ENCODE data around the gene PLG.
"Not testable (repeated sequence)": the region's sequence is repeated elsewhere in the genome, so short reads cannot be mapped to it uniquely, and the experiment has no call there.

PLG gene

GRCh38 chr6:160692369-160692959, 9.6 kb upstream of the PLG start:
- no peaks in the 10 kb centered on the region for H3K27me3 ChIP-seq (replicated peaks; ENCODE audit: insufficient read depth, low read length)
- no peaks in the 10 kb centered on the region for H4K20me1 ChIP-seq (ENCODE audit: insufficient read depth, low read length)
- no peaks in the 10 kb centered on the region for H3F3A ChIP-seq (ENCODE audit: insufficient read depth, low read length)
- no peak for DNase-seq
- H3K79me2 ChIP-seq (ENCODE audit: low read length), result no peaks in the 10 kb centered on the region
- H3K9ac ChIP-seq (ENCODE audit: low read length), result no peak overlapping the region
- H3K9me3 ChIP-seq (replicated peaks; ENCODE audit: insufficient read depth, low read length), result no peaks in the 10 kb centered on the region
- H3K4me3 ChIP-seq (ENCODE audit: low read length), result no peak overlapping the region
- H3K9me2 ChIP-seq (replicated peaks; ENCODE audit: insufficient read depth, low read length), result no peaks in the 10 kb centered on the region
- H3K4me1 ChIP-seq (ENCODE audit: low read length), result no peaks in the 10 kb centered on the region
- H3K27ac ChIP-seq (ENCODE audit: low read length), result no peak overlapping the region
- H3K4me2 ChIP-seq (ENCODE audit: low read depth, low read length), result no peak overlapping the region
- no peaks in the 10 kb centered on the region for H3K36me3 ChIP-seq (replicated peaks; ENCODE audit: insufficient read depth, low read length)
- no peak overlapping the region for H2AFZ ChIP-seq (ENCODE audit: low read length)
- no peak for TF ChIP-seq EZH2 (optimal IDR thresholded peaks at IDR 0.05; ENCODE audit: low read depth, low read length)
- no peak for TF ChIP-seq EZH2phosphoT487 (IDR thresholded peaks at IDR 0.05; ENCODE audit: low read length)
- TF ChIP-seq, protein P1, sequence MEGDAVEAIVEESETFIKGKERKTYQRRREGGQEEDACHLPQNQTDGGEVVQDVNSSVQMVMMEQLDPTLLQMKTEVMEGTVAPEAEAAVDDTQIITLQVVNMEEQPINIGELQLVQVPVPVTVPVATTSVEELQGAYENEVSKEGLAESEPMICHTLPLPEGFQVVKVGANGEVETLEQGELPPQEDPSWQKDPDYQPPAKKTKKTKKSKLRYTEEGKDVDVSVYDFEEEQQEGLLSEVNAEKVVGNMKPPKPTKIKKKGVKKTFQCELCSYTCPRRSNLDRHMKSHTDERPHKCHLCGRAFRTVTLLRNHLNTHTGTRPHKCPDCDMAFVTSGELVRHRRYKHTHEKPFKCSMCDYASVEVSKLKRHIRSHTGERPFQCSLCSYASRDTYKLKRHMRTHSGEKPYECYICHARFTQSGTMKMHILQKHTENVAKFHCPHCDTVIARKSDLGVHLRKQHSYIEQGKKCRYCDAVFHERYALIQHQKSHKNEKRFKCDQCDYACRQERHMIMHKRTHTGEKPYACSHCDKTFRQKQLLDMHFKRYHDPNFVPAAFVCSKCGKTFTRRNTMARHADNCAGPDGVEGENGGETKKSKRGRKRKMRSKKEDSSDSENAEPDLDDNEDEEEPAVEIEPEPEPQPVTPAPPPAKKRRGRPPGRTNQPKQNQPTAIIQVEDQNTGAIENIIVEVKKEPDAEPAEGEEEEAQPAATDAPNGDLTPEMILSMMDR (IDR thresholded peaks at IDR 0.05; ENCODE audit: low read length), result no peak

- DNase-seq; H2AFZ ChIP-seq (ENCODE audit: low read length); H3K9me3 ChIP-seq (replicated peaks; ENCODE audit: insufficient read depth, low read length); H3K79me2 ChIP-seq (ENCODE audit: low read length); H3K4me2 ChIP-seq (ENCODE audit: low read depth, low read length); H3F3A ChIP-seq (ENCODE audit: insufficient read depth, low read length); H3K4me3 ChIP-seq (ENCODE audit: low read length); H4K20me1 ChIP-seq (ENCODE audit: insufficient read depth, low read length); H3K9ac ChIP-seq (ENCODE audit: low read length); H3K4me1 ChIP-seq (ENCODE audit: low read length); H3K9me2 ChIP-seq (replicated peaks; ENCODE audit: insufficient read depth, low read length); H3K27ac ChIP-seq (ENCODE audit: low read length); H3K27me3 ChIP-seq (replicated peaks; ENCODE audit: insufficient read depth, low read length); H3K36me3 ChIP-seq (replicated peaks; ENCODE audit: insufficient read depth, low read length): not testable (repeated sequence)
These were observed 7.0 kb upstream of the PLG start for GRCh38 chr6:160695025-160695424.

GRCh38 chr6:160695622-160696021, 6.4 kb upstream of the PLG start:
- not testable (repeated sequence) for H3K27ac ChIP-seq (ENCODE audit: low read length); H3K9me3 ChIP-seq (replicated peaks; ENCODE audit: insufficient read depth, low read length)

GRCh38 chr6:160696884-160697283, 5.2 kb upstream of the PLG start:
- H3K4me2 ChIP-seq (ENCODE audit: low read depth, low read length); H3K27me3 ChIP-seq (replicated peaks; ENCODE audit: insufficient read depth, low read length); DNase-seq; H3K4me3 ChIP-seq (ENCODE audit: low read length); H3K9ac ChIP-seq (ENCODE audit: low read length); H3K9me2 ChIP-seq (replicated peaks; ENCODE audit: insufficient read depth, low read length); H3K36me3 ChIP-seq (replicated peaks; ENCODE audit: insufficient read depth, low read length); H4K20me1 ChIP-seq (ENCODE audit: insufficient read depth, low read length); H3F3A ChIP-seq (ENCODE audit: insufficient read depth, low read length); H3K4me1 ChIP-seq (ENCODE audit: low read length); H3K27ac ChIP-seq (ENCODE audit: low read length); H3K79me2 ChIP-seq (ENCODE audit: low read length); H2AFZ ChIP-seq (ENCODE audit: low read length); H3K9me3 ChIP-seq (replicated peaks; ENCODE audit: insufficient read depth, low read length): not testable (repeated sequence)

More at GRCh38 chr6:160695622-160696021, 6.4 kb upstream of the PLG start:
- H3K9ac ChIP-seq (ENCODE audit: low read length); H3K4me2 ChIP-seq (ENCODE audit: low read depth, low read length); H3K4me1 ChIP-seq (ENCODE audit: low read length); H3K27me3 ChIP-seq (replicated peaks; ENCODE audit: insufficient read depth, low read length); H3K36me3 ChIP-seq (replicated peaks; ENCODE audit: insufficient read depth, low read length); H4K20me1 ChIP-seq (ENCODE audit: insufficient read depth, low read length); DNase-seq; H3F3A ChIP-seq (ENCODE audit: insufficient read depth, low read length); H2AFZ ChIP-seq (ENCODE audit: low read length); H3K79me2 ChIP-seq (ENCODE audit: low read length); H3K4me3 ChIP-seq (ENCODE audit: low read length); H3K9me2 ChIP-seq (replicated peaks; ENCODE audit: insufficient read depth, low read length): not testable (repeated sequence)

DNA sequence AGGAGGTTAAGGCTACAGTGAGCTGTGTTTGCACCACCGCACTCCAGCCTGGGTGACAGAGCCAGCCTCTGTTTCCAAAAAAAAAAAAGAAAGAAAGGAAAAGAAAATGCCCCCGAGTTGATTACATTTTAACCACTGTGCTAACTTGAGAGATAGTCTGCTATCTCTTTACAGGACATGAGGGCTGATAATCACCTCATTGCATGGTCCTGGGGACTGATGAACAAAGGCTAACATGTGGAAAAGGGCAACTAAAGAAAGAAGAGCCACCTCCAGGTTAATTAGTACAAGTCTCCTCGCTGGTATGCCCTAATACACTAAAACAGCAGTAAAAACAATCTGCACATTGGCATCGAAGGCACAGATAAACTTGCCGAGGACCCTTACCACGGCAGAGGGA, 4.2 kb upstream of the PLG start:
- H3K9me3 ChIP-seq (replicated peaks; ENCODE audit: insufficient read depth, low read length), result no peaks in the 10 kb centered on the region
- no peak overlapping the region for H3K27ac ChIP-seq (ENCODE audit: low read length)
- no peak overlapping the region for H3K9ac ChIP-seq (ENCODE audit: low read length)
- no peaks in the 10 kb centered on the region for H3K4me1 ChIP-seq (ENCODE audit: low read length)
- H3F3A ChIP-seq (ENCODE audit: insufficient read depth, low read length), result no peaks in the 10 kb centered on the region
- no peaks in the 10 kb centered on the region for H4K20me1 ChIP-seq (ENCODE audit: insufficient read depth, low read length)
- TF ChIP-seq, protein P1 (IDR thresholded peaks at IDR 0.05; ENCODE audit: low read length), result no peak
- TF ChIP-seq EZH2phosphoT487 (IDR thresholded peaks at IDR 0.05; ENCODE audit: low read length) (no peak), EZH2 (optimal IDR thresholded peaks at IDR 0.05; ENCODE audit: low read depth, low read length) (no peak)
- no peak overlapping the region for H2AFZ ChIP-seq (ENCODE audit: low read length)
- no peaks in the 10 kb centered on the region for H3K79me2 ChIP-seq (ENCODE audit: low read length)
- H3K27me3 ChIP-seq (replicated peaks; ENCODE audit: insufficient read depth, low read length), result no peaks in the 10 kb centered on the region
- H3K4me3 ChIP-seq (ENCODE audit: low read length), result no peak overlapping the region
- DNase-seq, result no peak
- no peak overlapping the region for H3K4me2 ChIP-seq (ENCODE audit: low read depth, low read length)
- H3K36me3 ChIP-seq (replicated peaks; ENCODE audit: insufficient read depth, low read length), result no peaks in the 10 kb centered on the region
- no peaks in the 10 kb centered on the region for H3K9me2 ChIP-seq (replicated peaks; ENCODE audit: insufficient read depth, low read length)

DNA sequence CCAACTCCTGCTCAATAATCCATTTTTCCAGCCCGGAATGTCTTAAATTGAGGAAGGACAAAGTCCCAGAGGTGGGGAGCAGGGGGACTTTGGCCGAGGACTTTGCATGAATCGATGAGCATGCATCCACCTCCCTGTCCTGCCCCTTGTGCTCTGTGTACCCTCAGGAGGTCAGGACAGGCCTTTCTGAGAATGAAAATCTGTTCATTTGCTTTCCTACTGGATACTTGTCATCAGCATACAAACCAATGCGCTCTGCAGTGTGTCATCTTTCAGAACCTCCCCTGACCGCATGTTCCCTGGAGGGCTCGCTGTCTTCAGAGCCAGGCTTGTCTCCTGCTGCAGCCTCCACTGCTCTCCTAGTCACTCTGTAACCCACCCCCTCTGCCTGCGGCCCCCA, 2.6 kb downstream of the PLG start:
- not testable (repeated sequence) for H3K4me1 ChIP-seq (ENCODE audit: low read length); H3K9me2 ChIP-seq (replicated peaks; ENCODE audit: insufficient read depth, low read length); DNase-seq; H3K9me3 ChIP-seq (replicated peaks; ENCODE audit: insufficient read depth, low read length); H3K9ac ChIP-seq (ENCODE audit: low read length); H3K27me3 ChIP-seq (replicated peaks; ENCODE audit: insufficient read depth, low read length); H3K79me2 ChIP-seq (ENCODE audit: low read length); H3K4me2 ChIP-seq (ENCODE audit: low read depth, low read length); H4K20me1 ChIP-seq (ENCODE audit: insufficient read depth, low read length); H3K36me3 ChIP-seq (replicated peaks; ENCODE audit: insufficient read depth, low read length); H3F3A ChIP-seq (ENCODE audit: insufficient read depth, low read length); H3K27ac ChIP-seq (ENCODE audit: low read length); H3K4me3 ChIP-seq (ENCODE audit: low read length); H2AFZ ChIP-seq (ENCODE audit: low read length)
